OCI-LY1 (cell line): Measurements from ENCODE around the gene SLAMF8.
A peak's percentile ranks its signal among the peaks of the same experiment; 100 is the strongest.

Experiments
- H2AFZ ChIP-seq: fragments of 200-600 bp; sonication (generic), shearing (Covaris generic); 2 replicates; pipeline ENCODE4 v1.6.0; 2014; ENCODE audit warnings: antibody characterized with exemption, mild to moderate bottlenecking, low read length
- H3F3A ChIP-seq: fragments of 200-600 bp; sonication (generic), shearing (Covaris generic); 2 replicates; pipeline ENCODE4 v1.6.0; 2014; ENCODE audit warnings: mild to moderate bottlenecking, antibody characterized with exemption, low read length, moderate library complexity; ENCODE audit not compliant: insufficient read depth
- H3K27ac ChIP-seq: fragments of 200-600 bp; sonication (generic); 2 replicates; pipeline ENCODE4 v1.5.1; 2014; ENCODE audit warnings: low read length, mixed run types, mild to moderate bottlenecking, low read depth; ENCODE audit not compliant: poor library complexity, severe bottlenecking
- H3K27me3 ChIP-seq: fragments of 200-600 bp; sonication (generic); 2 replicates; pipeline ENCODE4 v1.6.0; 2014; ENCODE audit warnings: antibody characterized with exemption, mild to moderate bottlenecking, low read length, moderate library complexity; ENCODE audit not compliant: insufficient read depth
- H3K36me3 ChIP-seq: fragments of 200-600 bp; sonication (generic); 2 replicates; pipeline ENCODE4 v1.6.1; 2014; ENCODE audit warnings: mild to moderate bottlenecking, antibody characterized with exemption, low read length, moderate library complexity, mixed read lengths; ENCODE audit not compliant: insufficient read depth
- H3K4me1 ChIP-seq: fragments of 200-600 bp; sonication (generic); 2 replicates; pipeline ENCODE4 v1.5.1; 2014; ENCODE audit warnings: mild to moderate bottlenecking, low read length, moderate library complexity; ENCODE audit not compliant: insufficient read depth, severe bottlenecking
- H3K4me2 ChIP-seq: fragments of 200-600 bp; sonication (generic), shearing (Covaris generic); 2 replicates; pipeline ENCODE4 v1.6.1; 2014; ENCODE audit warnings: low read length
- H3K4me3 ChIP-seq: fragments of 200-600 bp; sonication (generic); 2 replicates; pipeline ENCODE4 v1.5.1; 2014; ENCODE audit warnings: low read length, low read depth, mild to moderate bottlenecking, mixed read lengths; ENCODE audit not compliant: poor library complexity, severe bottlenecking
- H3K79me2 ChIP-seq: fragments of 200-600 bp; shearing (Covaris generic); 2 replicates; pipeline ENCODE4 v1.6.1; 2016; ENCODE audit warnings: mixed run types, low read length, mixed read lengths; ENCODE audit not compliant: insufficient read depth
- H3K9ac ChIP-seq: fragments of 200-600 bp; sonication (generic), shearing (Covaris generic); 2 replicates; pipeline ENCODE4 v1.6.1; 2014; ENCODE audit warnings: mild to moderate bottlenecking, low read length, mixed read lengths
- H3K9me2 ChIP-seq: fragments of 200-600 bp; sonication (generic), shearing (Covaris generic); 2 replicates; pipeline ENCODE4 v1.6.1; 2014; ENCODE audit warnings: low read depth, mild to moderate bottlenecking, low read length, mixed read lengths
- H3K9me3 ChIP-seq: fragments of 200-600 bp; shearing (Covaris generic); 2 replicates; pipeline ENCODE4 v1.6.1; 2014; ENCODE audit warnings: low read length, mixed read lengths
- H4K20me1 ChIP-seq: fragments of 200-600 bp; sonication (generic), shearing (Covaris generic); 2 replicates; pipeline ENCODE4 v1.6.0; 2016; ENCODE audit warnings: mild to moderate bottlenecking, low read length; ENCODE audit not compliant: insufficient read depth
- CTCF ChIP-seq: fragments of 200-600 bp; sonication (generic), shearing (Covaris generic); IDR thresholded peaks from 2 replicates; pipeline ENCODE4 v1.5.1; 2017; ENCODE audit warnings: mild to moderate bottlenecking, antibody characterized with exemption, low read length, moderate library complexity, mixed read lengths
- EZH2 ChIP-seq: fragments of 200-600 bp; sonication (generic), shearing (Covaris generic); IDR thresholded peaks from 2 replicates; pipeline ENCODE4 v1.8.0; 2017; ENCODE audit warnings: borderline replicate concordance, mixed run types, mild to moderate bottlenecking, antibody characterized with exemption, low read length, moderate library complexity, mixed read lengths

SLAMF8 gene

DNA sequence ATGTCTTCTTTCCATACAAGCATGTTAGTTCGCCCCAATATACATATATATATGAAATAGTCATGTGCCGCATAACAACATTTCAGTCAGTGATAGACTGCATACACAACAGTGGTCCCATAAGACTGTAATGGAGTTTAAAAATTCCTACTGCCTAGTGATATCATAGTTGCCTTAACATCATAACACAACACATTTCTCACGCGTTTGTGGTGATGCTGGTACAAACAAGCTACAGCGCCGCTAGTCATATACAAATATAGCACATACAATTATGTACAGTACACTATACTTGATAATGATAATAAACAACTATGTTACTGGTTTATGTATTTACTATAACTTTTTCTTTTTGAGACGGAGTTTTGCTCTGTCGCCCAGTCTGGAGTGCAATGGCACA lies 10.7 kb upstream of the SLAMF8 start:
- H3K9ac ChIP-seq: no peak overlapping the region
- TF ChIP-seq EZH2 (no peak), CTCF (no peak)
- no peaks in the 10 kb centered on the region for H3K9me3 ChIP-seq
- H3F3A ChIP-seq: no peaks in the 10 kb centered on the region
- H3K9me2 ChIP-seq: no peaks in the 10 kb centered on the region
- H4K20me1 ChIP-seq: no peaks in the 10 kb centered on the region
- no peaks in the 10 kb centered on the region for H3K79me2 ChIP-seq
- H3K4me1 ChIP-seq: no peaks in the 10 kb centered on the region
- H3K36me3 ChIP-seq: no peaks in the 10 kb centered on the region
- no peaks in the 10 kb centered on the region; the same call in 1 of the 2 replicates for H3K27me3 ChIP-seq
- H3K27ac ChIP-seq: no peak overlapping the region
- H2AFZ ChIP-seq: no peak overlapping the region
- no peak overlapping the region for H3K4me2 ChIP-seq
- no peak overlapping the region for H3K4me3 ChIP-seq

GRCh38 chr1:159817276-159818041 lies 9.2 kb upstream of the SLAMF8 start:
- Histone ChIP-seq H3K36me3 (no peaks in the 10 kb centered on the region), H3K4me3 (no peak overlapping the region), H3K27ac (no peak overlapping the region), H3K4me2 (no peak overlapping the region), H3K9me3 (no peaks in the 10 kb centered on the region), H3K9me2 (no peaks in the 10 kb centered on the region), H3K9ac (no peak overlapping the region), H3K4me1 (no peaks in the 10 kb centered on the region), H3F3A (no peaks in the 10 kb centered on the region), H2AFZ (no peak overlapping the region), H3K79me2 (no peaks in the 10 kb centered on the region), H3K27me3 (no peaks in the 10 kb centered on the region; the same call in 1 of the 2 replicates), H4K20me1 (no peaks in the 10 kb centered on the region)
- no peak for TF ChIP-seq CTCF
- no peak for TF ChIP-seq EZH2

DNA sequence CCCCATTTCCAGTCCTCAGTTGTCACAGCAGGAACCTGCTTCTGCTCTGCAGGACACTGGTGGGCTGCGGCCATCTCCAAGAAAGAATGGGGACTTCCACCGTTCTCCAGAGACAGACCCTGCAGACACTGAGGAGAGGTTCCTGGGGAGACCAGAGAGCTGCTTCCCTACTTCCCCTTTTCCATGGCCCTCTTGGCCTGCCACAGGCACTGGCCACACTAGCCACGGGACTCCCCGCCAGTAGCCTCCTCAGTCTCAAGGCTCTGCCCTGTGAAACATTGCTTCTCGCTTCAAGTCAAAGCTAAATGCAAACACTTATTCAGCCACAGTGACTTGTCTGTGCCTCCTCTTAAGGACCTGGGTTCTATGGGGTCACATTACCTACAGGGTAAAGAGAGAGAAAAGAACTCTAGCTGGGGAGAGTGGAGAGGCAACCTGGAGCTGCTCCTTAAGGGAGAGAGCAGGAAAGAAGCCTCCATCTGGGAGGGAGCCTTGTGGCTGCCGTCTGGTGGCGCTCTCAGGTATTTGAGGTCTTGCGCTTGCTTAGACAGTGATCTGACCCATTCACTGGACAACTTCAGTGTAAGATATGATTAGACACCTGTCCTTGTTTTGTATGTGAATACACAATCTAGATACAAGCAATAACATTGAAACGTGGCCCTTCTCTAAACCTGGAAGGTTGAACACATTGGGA lies 5.4 kb upstream of the SLAMF8 start:
- H3K4me1 ChIP-seq: no peaks in the 10 kb centered on the region
- no peak overlapping the region for H3K9ac ChIP-seq
- no peak overlapping the region for H3K4me2 ChIP-seq
- H3K9me2 ChIP-seq: no peaks in the 10 kb centered on the region
- H3K9me3 ChIP-seq: no peaks in the 10 kb centered on the region
- H3F3A ChIP-seq: no peaks in the 10 kb centered on the region
- no peak overlapping the region for H3K27ac ChIP-seq
- H3K79me2 ChIP-seq: no peaks in the 10 kb centered on the region
- no peaks in the 10 kb centered on the region for H4K20me1 ChIP-seq
- H3K27me3 ChIP-seq: peaks cover 6% of the 10 kb centered on the region; the same call in 1 of the 2 replicates
- peak; percentile 60 for TF ChIP-seq CTCF
- no peak for TF ChIP-seq EZH2
- H3K4me3 ChIP-seq: no peak overlapping the region
- H2AFZ ChIP-seq: no peak overlapping the region
- no peaks in the 10 kb centered on the region for H3K36me3 ChIP-seq
